T-cell (primary cell): Measurements from ENCODE around the gene RSPH10B. TPM values are rescaled to one million over a fixed set of nuclear protein-coding genes. Genes with fewer than 3 reads are reported as not detected.
"Not testable (repeated sequence)": the region's sequence is repeated elsewhere in the genome, so short reads cannot be mapped to it uniquely, and the experiment has no call there.

Experiments used
- ATAC-seq, 4 experiments: fragments of 200-7000 bp in 3 of 4; fragments of 150-1000 bp in 1 of 4; cut with Tn5 transposase; replicated peaks in 1 of 4; 1 replicate in 3 of 4; 2 replicates in 1 of 4; pipeline ENCODE4 v1.10.0; 2021; ENCODE audit warnings: moderate library complexity in 3 of 4, mild to moderate bottlenecking in 2 of 4, moderate number of reproducible peaks in 1 of 4
- CTCF ChIA-PET, 2 donors: fragments of 300-600 bp; sonication (Branson Sonifier 250); formaldehyde crosslinking; loops; one replicate each; lab custom pipeline; 2022; ENCODE audit warnings: antibody characterized with exemption in 2 of 2; lab: Charles Lee
- POLR2A ChIA-PET, 2 donors: fragments of 300-600 bp; sonication (Branson Sonifier 250); formaldehyde crosslinking; loops; one replicate each; lab custom pipeline; 2022; ENCODE audit warnings: antibody characterized with exemption in 2 of 2; lab: Charles Lee
- DNase-seq, 35 experiments: peaks; one replicate each; pipeline versions ENCODE4 v3.0.0 to v3.0.0-alpha.2; 2013 to 2023
- H3K27ac ChIP-seq: one replicate; pipeline ENCODE4 v1.5.1; 2013; ENCODE audit warnings: low read length
- H3K27me3 ChIP-seq, 2 experiments: replicated peaks in 1 of 2; 1 replicate in 1 of 2; 2 replicates in 1 of 2; pipeline versions ENCODE4 v1.6.1 to v1.7.0; 2013; ENCODE audit warnings: low read length in 1 of 2, mixed read lengths in 1 of 2; ENCODE audit not compliant: control insufficient read depth in 2 of 2, insufficient read depth in 2 of 2; ENCODE audit errors: extremely low read depth in 1 of 2
- H3K36me3 ChIP-seq, 2 donors: 1 replicate in 1 of 2; 2 replicates in 1 of 2; pipeline versions ENCODE4 v1.6.1 to v1.7.0; 2013; ENCODE audit warnings: low read length in 1 of 2; ENCODE audit not compliant: control insufficient read depth in 2 of 2, insufficient read depth in 1 of 2; ENCODE audit errors: extremely low read depth in 1 of 2
- H3K4me1 ChIP-seq, 2 experiments: 1 replicate in 1 of 2; 2 replicates in 1 of 2; pipeline versions ENCODE4 v1.6.1 to v1.7.0; 2013; ENCODE audit warnings: low read length in 2 of 2, mixed read lengths in 1 of 2; ENCODE audit not compliant: insufficient read depth in 2 of 2, control insufficient read depth in 1 of 2; ENCODE audit errors: extremely low read depth in 1 of 2
- H3K4me3 ChIP-seq, 2 donors: 1 replicate in 1 of 2; 2 replicates in 1 of 2; pipeline versions ENCODE4 v1.5.1 to v1.7.0; 2013; ENCODE audit warnings: mild to moderate bottlenecking in 2 of 2, low read length in 1 of 2, moderate library complexity in 1 of 2; ENCODE audit not compliant: control insufficient read depth in 1 of 2; ENCODE audit errors: extremely low read depth in 1 of 2
- H3K9me3 ChIP-seq: 2 replicates; pipeline ENCODE4 v1.7.0; 2013
- H3K27ac Mint-ChIP-seq, 2 donors: one replicate each; pipeline ENCODE4 v1.8.0; 2020 to 2021; ENCODE audit warnings: mild to moderate bottlenecking in 2 of 2, mixed read lengths in 2 of 2
- H3K27me3 Mint-ChIP-seq, 2 donors: one replicate each; pipeline ENCODE4 v1.8.0; 2021 to 2022; ENCODE audit warnings: mixed read lengths in 2 of 2
- H3K36me3 Mint-ChIP-seq: one replicate; pipeline ENCODE4 v1.8.0; 2021; ENCODE audit warnings: mixed read lengths
- H3K4me1 Mint-ChIP-seq, 3 donors: one replicate each; pipeline ENCODE4 v1.8.0; 2020 to 2022; ENCODE audit warnings: mixed read lengths in 3 of 3, mild to moderate bottlenecking in 1 of 3
- H3K4me3 Mint-ChIP-seq, 3 donors: one replicate each; pipeline ENCODE4 v1.8.0; 2020 to 2022; ENCODE audit warnings: mild to moderate bottlenecking in 3 of 3, mixed read lengths in 3 of 3, moderate library complexity in 3 of 3
- H3K9me3 Mint-ChIP-seq, 3 donors: one replicate each; pipeline ENCODE4 v1.8.0; 2020 to 2022; ENCODE audit warnings: mixed read lengths in 3 of 3
- WGBS: methylation state at CpG from one replicate; pipeline ENCODE4 v1.1.5; 2013; ENCODE audit warnings: missing lambda C conversion rate; ENCODE audit not compliant: insufficient coverage; 5-methylcytosine and 5-hydroxymethylcytosine counted together
- total RNA-seq, 35 experiments: library from RNA in 6 of 35; stranded (reverse) in 6 of 35; fragments of 120-200 nt in 1 of 35; gene quantifications; one replicate each; pipeline versions ENCODE4 v1.2.1 to v1.2.4 and lab custom pipeline; 2013 to 2026

RSPH10B gene
- total RNA-seq, 5 donors from 2014 or later (not counting 1 experiment from before 2014, with no cell fraction given), result 0.56 to 0.90 (median 0.65) TPM; not detected in 2

GRCh38 chr7:5888021-5888420 lies 82.5 kb downstream of the RSPH10B start:
- H3K27me3 Mint-ChIP-seq, H3K27ac Mint-ChIP-seq, ATAC-seq, H3K27me3 ChIP-seq, DNase-seq, H3K36me3 Mint-ChIP-seq, H3K27ac ChIP-seq, CTCF ChIA-PET, H3K36me3 ChIP-seq, H3K4me3 Mint-ChIP-seq, H3K9me3 ChIP-seq, H3K9me3 Mint-ChIP-seq, H3K4me1 Mint-ChIP-seq, POLR2A ChIA-PET, H3K4me1 ChIP-seq, H3K4me3 ChIP-seq: not testable (repeated sequence)
- 95% methylated on average over 3 of the region's 5 CpGs for WGBS

GRCh38 chr7:5884431-5884830 lies 86.1 kb downstream of the RSPH10B start:
- H3K27me3 ChIP-seq, CTCF ChIA-PET, H3K27ac Mint-ChIP-seq, H3K9me3 ChIP-seq, H3K4me1 ChIP-seq, H3K36me3 Mint-ChIP-seq, DNase-seq, H3K4me3 Mint-ChIP-seq, H3K4me1 Mint-ChIP-seq, H3K27me3 Mint-ChIP-seq, H3K36me3 ChIP-seq, H3K27ac ChIP-seq, POLR2A ChIA-PET, H3K9me3 Mint-ChIP-seq, ATAC-seq, H3K4me3 ChIP-seq: not testable (repeated sequence)
- WGBS, result no CpG with 5 or more reads among the region's 5 CpGs

DNA sequence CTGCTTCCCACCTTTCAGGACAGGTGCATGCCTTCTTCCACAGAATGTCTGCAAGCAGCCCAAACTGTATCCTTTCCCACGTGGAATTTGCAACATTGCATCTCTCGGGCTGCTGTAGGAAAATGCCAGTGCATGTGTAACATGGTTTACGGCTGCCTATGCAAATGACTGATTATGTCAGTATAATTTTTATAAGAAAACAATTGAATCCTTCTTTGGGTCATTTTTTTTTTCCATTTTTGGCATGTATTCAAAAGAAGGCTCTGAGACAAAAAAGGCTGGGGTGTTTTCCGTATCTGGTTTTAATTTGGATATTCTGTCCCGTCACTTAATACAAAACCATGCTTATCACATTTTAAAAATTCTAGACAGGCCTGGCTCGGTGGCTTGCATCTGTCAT lies 90.4 kb downstream of the RSPH10B start:
- H3K4me1 ChIP-seq, POLR2A ChIA-PET, H3K4me3 ChIP-seq, H3K4me1 Mint-ChIP-seq, H3K27ac Mint-ChIP-seq, H3K27me3 ChIP-seq, H3K9me3 ChIP-seq, H3K4me3 Mint-ChIP-seq, H3K36me3 ChIP-seq, H3K27me3 Mint-ChIP-seq, H3K36me3 Mint-ChIP-seq, ATAC-seq, H3K9me3 Mint-ChIP-seq, DNase-seq, H3K27ac ChIP-seq: not testable (repeated sequence)
- CTCF ChIA-PET, result interaction anchor here in 1 of 2 donors (0.7 kb wide), 1 partner anchor 231 kb away, joined by 4 read pairs; no protein-coding TSS in a partner anchor
- 81% methylated on average over 3 of the region's 6 CpGs for WGBS

DNA sequence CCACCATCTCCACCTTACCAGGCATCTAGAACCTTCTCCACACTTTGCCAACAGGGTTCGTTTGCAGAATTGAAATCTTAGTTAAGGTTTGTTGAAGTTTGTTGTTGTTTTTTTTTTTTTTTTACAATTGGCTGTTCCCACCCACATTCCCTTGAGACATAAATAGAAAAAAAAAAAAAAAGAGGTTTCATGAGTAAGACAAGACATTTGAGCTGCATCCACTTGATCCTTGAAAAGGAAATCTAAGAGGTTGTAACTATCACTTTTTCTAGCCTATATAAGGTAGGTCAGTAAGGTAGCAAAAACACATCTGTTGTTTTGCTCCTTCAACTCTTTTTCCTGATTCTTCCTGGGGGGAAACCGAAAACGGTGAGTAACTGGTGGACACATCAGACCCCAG lies 90.9 kb downstream of the RSPH10B start:
- CTCF ChIA-PET, result interaction anchor here in 1 of 2 donors (0.7 kb wide), 1 partner anchor 231 kb away, joined by 4 read pairs; no protein-coding TSS in a partner anchor
- not testable (repeated sequence) for H3K4me1 Mint-ChIP-seq, H3K27ac ChIP-seq

More for the DNA sequence above, 90.9 kb downstream of the RSPH10B start:
- H3K4me3 Mint-ChIP-seq, ATAC-seq, H3K4me3 ChIP-seq, H3K36me3 Mint-ChIP-seq, H3K9me3 Mint-ChIP-seq, H3K27me3 ChIP-seq, POLR2A ChIA-PET, H3K9me3 ChIP-seq, DNase-seq, H3K36me3 ChIP-seq, H3K27me3 Mint-ChIP-seq, H3K4me1 ChIP-seq, H3K27ac Mint-ChIP-seq: not testable (repeated sequence)
- WGBS, result 75% methylated on average over 2 of the region's 3 CpGs

Other genes with a start within 250 kb of the RSPH10B start
- gene RNF216, start 189.0 kb downstream of the RSPH10B start, total RNA-seq, result 10 to 100 TPM; 79.5 to 96.6 (median 87.4) TPM
- gene OCM, start 89.9 kb downstream of the RSPH10B start, total RNA-seq, result 10 to 100 TPM in 1 of 5 donors, 1 to 10 TPM in 4; 2.7 to 10.5 (median 6.9) TPM
- gene CCZ1, start 72.0 kb downstream of the RSPH10B start, total RNA-seq, result 10 to 100 TPM; 60.7 to 80.5 (median 70.7) TPM
- gene PMS2, start 38.4 kb upstream of the RSPH10B start, total RNA-seq, result 10 to 100 TPM; 13.5 to 21.0 (median 20.0) TPM
- 10 to 100 TPM in 3 of 5 donors, 1 to 10 TPM in 2; 7.8 to 17.4 (median 14.1) TPM for gene AIMP2, start 38.6 kb upstream of the RSPH10B start, total RNA-seq
- not detected for gene ANKRD61, start 60.7 kb upstream of the RSPH10B start, total RNA-seq
- gene EIF2AK1, start 88.5 kb upstream of the RSPH10B start, total RNA-seq, result 10 to 100 TPM; 55.8 to 82.6 (median 69.9) TPM
- gene USP42, start 134.3 kb upstream of the RSPH10B start, total RNA-seq, result 10 to 100 TPM; 16.3 to 29.6 (median 18.8) TPM